ENCODE results near the gene SORCS1. TPM values are rescaled to one million over a fixed set of nuclear protein-coding genes. Genes with fewer than 3 reads are reported as not detected.

SORCS1 gene
- total and polyA plus RNA-seq, 2 of the 8 experiments (the other 6 are each of a cell fraction or from before 2014, with no cell fraction given): 4.1 to 4.6 TPM

GRCh38 chr10:107166403-107166802, 1.9 kb upstream of the SORCS1 start (continued):
- TF ChIP-seq SUZ12 (IDR thresholded peaks at IDR 0.05; ENCODE audit: low read length): no peak
- no peak for TF ChIP-seq BRCA1 (IDR thresholded peaks at IDR 0.05; ENCODE audit: low read depth, low read length)
